ENCODE data around the gene CFHR1.

DNA sequence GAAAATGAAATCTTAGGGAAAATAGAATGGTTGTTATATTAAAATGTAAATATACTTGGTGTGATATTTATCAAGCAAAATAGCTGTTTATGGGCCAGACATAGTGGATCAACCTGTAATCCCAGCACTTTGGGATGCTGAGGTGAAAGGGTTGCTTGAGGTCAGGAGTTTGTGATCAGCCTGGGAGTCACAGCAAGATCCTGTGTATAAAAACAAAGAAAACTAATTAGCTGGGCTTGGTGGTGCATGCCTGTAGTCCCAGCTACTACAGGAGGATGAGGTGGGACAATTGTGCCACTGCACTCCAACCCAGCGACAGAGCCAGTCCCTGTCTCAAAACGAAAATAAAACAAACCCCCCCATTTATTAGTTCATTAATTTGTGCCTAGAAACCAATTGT, 21.6 kb upstream of the CFHR1 start:
- TF ChIP-seq POLR2A (IDR thresholded peaks at IDR 0.05; ENCODE audit: borderline replicate concordance, extremely low read depth, insufficient read depth, insufficient read length) (no peak), JUND (IDR thresholded peaks at IDR 0.05) (no peak), EGR1 (IDR thresholded peaks at IDR 0.05; ENCODE audit: low read depth) (no peak), YY1 (IDR thresholded peaks at IDR 0.05; ENCODE audit: extremely low read depth, insufficient replicate concordance, low read depth, low read length) (no peak)
- TF ChIP-seq, protein P1, sequence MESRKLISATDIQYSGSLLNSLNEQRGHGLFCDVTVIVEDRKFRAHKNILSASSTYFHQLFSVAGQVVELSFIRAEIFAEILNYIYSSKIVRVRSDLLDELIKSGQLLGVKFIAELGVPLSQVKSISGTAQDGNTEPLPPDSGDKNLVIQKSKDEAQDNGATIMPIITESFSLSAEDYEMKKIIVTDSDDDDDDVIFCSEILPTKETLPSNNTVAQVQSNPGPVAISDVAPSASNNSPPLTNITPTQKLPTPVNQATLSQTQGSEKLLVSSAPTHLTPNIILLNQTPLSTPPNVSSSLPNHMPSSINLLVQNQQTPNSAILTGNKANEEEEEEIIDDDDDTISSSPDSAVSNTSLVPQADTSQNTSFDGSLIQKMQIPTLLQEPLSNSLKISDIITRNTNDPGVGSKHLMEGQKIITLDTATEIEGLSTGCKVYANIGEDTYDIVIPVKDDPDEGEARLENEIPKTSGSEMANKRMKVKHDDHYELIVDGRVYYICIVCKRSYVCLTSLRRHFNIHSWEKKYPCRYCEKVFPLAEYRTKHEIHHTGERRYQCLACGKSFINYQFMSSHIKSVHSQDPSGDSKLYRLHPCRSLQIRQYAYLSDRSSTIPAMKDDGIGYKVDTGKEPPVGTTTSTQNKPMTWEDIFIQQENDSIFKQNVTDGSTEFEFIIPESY (IDR thresholded peaks at IDR 0.05; ENCODE audit: extremely low read depth, insufficient replicate concordance, low read length), result no peak
- TF ChIP-seq, protein P2, sequence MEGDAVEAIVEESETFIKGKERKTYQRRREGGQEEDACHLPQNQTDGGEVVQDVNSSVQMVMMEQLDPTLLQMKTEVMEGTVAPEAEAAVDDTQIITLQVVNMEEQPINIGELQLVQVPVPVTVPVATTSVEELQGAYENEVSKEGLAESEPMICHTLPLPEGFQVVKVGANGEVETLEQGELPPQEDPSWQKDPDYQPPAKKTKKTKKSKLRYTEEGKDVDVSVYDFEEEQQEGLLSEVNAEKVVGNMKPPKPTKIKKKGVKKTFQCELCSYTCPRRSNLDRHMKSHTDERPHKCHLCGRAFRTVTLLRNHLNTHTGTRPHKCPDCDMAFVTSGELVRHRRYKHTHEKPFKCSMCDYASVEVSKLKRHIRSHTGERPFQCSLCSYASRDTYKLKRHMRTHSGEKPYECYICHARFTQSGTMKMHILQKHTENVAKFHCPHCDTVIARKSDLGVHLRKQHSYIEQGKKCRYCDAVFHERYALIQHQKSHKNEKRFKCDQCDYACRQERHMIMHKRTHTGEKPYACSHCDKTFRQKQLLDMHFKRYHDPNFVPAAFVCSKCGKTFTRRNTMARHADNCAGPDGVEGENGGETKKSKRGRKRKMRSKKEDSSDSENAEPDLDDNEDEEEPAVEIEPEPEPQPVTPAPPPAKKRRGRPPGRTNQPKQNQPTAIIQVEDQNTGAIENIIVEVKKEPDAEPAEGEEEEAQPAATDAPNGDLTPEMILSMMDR (IDR thresholded peaks at IDR 0.05 in 2 of 3, conservative IDR thresholded peaks at IDR 0.05 in 1 of 3; ENCODE audit: borderline replicate concordance in 1 of 3, insufficient read depth in 1 of 3, low read depth in 2 of 3, low read length in 2 of 3), result no peak

All from HCT116 (cell line).